CD8-positive, alpha-beta memory T cell (primary cell): ENCODE results near the gene HTR3D. TPM values are rescaled to one million over a fixed set of nuclear protein-coding genes. Genes with fewer than 3 reads are reported as not detected.

Experiments
- CTCF ChIA-PET: fragments of 350-600 bp; sonication (Branson Sonifier 250); formaldehyde crosslinking; loops from one replicate; lab custom pipeline; 2021; ENCODE audit warnings: antibody characterized with exemption; lab: Charles Lee
- POLR2A ChIA-PET: fragments of 350-600 bp; sonication (Branson Sonifier 250); formaldehyde crosslinking; loops from one replicate; lab custom pipeline; 2021; ENCODE audit warnings: antibody characterized with exemption; lab: Charles Lee
- DNase-seq, 5 donors: peaks; one replicate each; pipeline versions ENCODE4 v3.0.0 to v3.0.0-alpha.2; 2020 to 2022; ENCODE audit warnings: mixed read lengths in 1 of 5
- H3K27ac ChIP-seq: one replicate; pipeline ENCODE4 v1.7.0; 2013; ENCODE audit warnings: low read depth, mild to moderate bottlenecking, low read length, moderate library complexity
- H3K27me3 ChIP-seq: 2 replicates; pipeline ENCODE4 v1.7.0; 2013; ENCODE audit warnings: low read length, mild to moderate bottlenecking; ENCODE audit not compliant: insufficient read depth, poor library complexity, severe bottlenecking
- H3K36me3 ChIP-seq: 2 replicates; pipeline ENCODE4 v1.7.0; 2013; ENCODE audit warnings: mild to moderate bottlenecking, low read length, moderate library complexity; ENCODE audit not compliant: insufficient read depth
- H3K4me1 ChIP-seq: 2 replicates; pipeline ENCODE4 v1.7.0; 2013; ENCODE audit warnings: mild to moderate bottlenecking, low read length, moderate library complexity; ENCODE audit not compliant: insufficient read depth
- H3K4me3 ChIP-seq: 2 replicates; pipeline ENCODE4 v1.7.0; 2013; ENCODE audit warnings: mild to moderate bottlenecking, low read length
- H3K9me3 ChIP-seq: 2 replicates; pipeline ENCODE4 v1.7.0; 2013; ENCODE audit warnings: mild to moderate bottlenecking, low read length
- H3K27ac Mint-ChIP-seq, 8 donors: one replicate each; pipeline ENCODE4 v1.8.0; 2020 to 2021; ENCODE audit warnings: mixed read lengths in 8 of 8, mild to moderate bottlenecking in 6 of 8, inconsistent platforms in 3 of 8, moderate library complexity in 3 of 8
- H3K27me3 Mint-ChIP-seq, 2 donors: one replicate each; pipeline ENCODE4 v1.8.0; 2020 to 2021; ENCODE audit warnings: mixed read lengths in 2 of 2, mild to moderate bottlenecking in 1 of 2, moderate library complexity in 1 of 2
- H3K36me3 Mint-ChIP-seq, 3 donors: one replicate each; pipeline ENCODE4 v1.8.0; 2020 to 2021; ENCODE audit warnings: mixed read lengths in 3 of 3, inconsistent platforms in 1 of 3, mild to moderate bottlenecking in 1 of 3
- H3K4me1 Mint-ChIP-seq, 3 donors: one replicate each; pipeline ENCODE4 v1.8.0; 2020 to 2021; ENCODE audit warnings: mixed read lengths in 3 of 3, inconsistent platforms in 1 of 3, mild to moderate bottlenecking in 1 of 3
- H3K4me3 Mint-ChIP-seq, 7 donors: one replicate each; pipeline ENCODE4 v1.8.0; 2020 to 2021; ENCODE audit warnings: mixed read lengths in 7 of 7, mild to moderate bottlenecking in 6 of 7, moderate library complexity in 4 of 7, inconsistent platforms in 2 of 7
- H3K9me3 Mint-ChIP-seq, 5 donors: one replicate each; pipeline ENCODE4 v1.8.0; 2020 to 2022; ENCODE audit warnings: mixed read lengths in 5 of 5, mild to moderate bottlenecking in 3 of 5, moderate library complexity in 2 of 5, inconsistent platforms in 1 of 5
- polyA plus RNA-seq: library from polyadenylated mRNA; unstranded; fragments of 300-500 nt; fragmentation: Illumina TruSeq; gene quantifications from one replicate; pipeline ENCODE4 v1.2.3, GENCODE V29; 2021
- total RNA-seq, 2 experiments: library from RNA; stranded (reverse); gene quantifications; one replicate each; pipeline ENCODE4 v1.2.3, GENCODE V29; 2021

Gene HTR3D
- total and polyA plus RNA-seq, 3 experiments from 2014 or later = not detected

GRCh38 chr3:184075901-184076300 is 44.4 kb downstream of the HTR3D start:
- peaks cover 0 to 2% (median 0%) of the 10 kb centered on the region in 3 donors for H3K36me3 Mint-ChIP-seq
- H3K27me3 Mint-ChIP-seq = peaks cover 7 to 12% of the 10 kb centered on the region in 2 donors
- Histone ChIP-seq H3K4me1 (no peaks in the 10 kb centered on the region), H3K4me3 (no peak overlapping the region), H3K9me3 (no peaks in the 10 kb centered on the region), H3K27ac (no peak overlapping the region), H3K36me3 (no peaks in the 10 kb centered on the region), H3K27me3 (no peaks in the 10 kb centered on the region)
- H3K4me1 Mint-ChIP-seq = no peaks in the 10 kb centered on the region
- no peak for DNase-seq
- POLR2A ChIA-PET = no interaction called here
- H3K9me3 Mint-ChIP-seq = peaks cover 0 to 3% (median 2%) of the 10 kb centered on the region in 5 donors
- CTCF ChIA-PET = no interaction called here
- no peak overlapping the region for H3K4me3 Mint-ChIP-seq
- no peak overlapping the region for H3K27ac Mint-ChIP-seq

DNA sequence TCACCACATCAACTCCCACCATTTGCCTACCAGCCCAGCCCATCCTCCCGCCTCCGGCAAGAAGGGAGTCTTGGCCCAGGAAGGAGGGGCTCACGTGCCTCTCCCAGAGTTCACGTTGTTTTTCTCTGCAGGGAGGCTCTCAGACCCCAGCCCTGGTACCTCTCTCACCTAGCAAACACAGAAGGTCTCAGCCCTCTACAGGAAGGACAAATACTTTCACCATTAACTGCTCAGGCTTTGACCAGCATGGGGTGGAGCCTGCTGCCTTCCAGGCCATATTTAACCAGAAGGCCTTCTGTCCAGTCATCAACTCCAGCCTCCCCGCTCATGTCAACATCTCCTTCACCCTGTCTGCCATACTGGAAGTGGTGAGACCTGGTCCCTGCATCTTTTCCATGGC is 46.3 kb downstream of the HTR3D start:
- H3K36me3 ChIP-seq = no peaks in the 10 kb centered on the region
- Mint-ChIP-seq H3K27me3 (peaks cover 4 to 7% of the 10 kb centered on the region in 2 donors), H3K4me1 (no peaks in the 10 kb centered on the region), H3K27ac (no peak overlapping the region), H3K4me3 (no peak overlapping the region), H3K36me3 (no peaks in the 10 kb centered on the region), H3K9me3 (peaks cover 0 to 2% (median 0%) of the 10 kb centered on the region in 5 donors)
- no peaks in the 10 kb centered on the region for H3K4me1 ChIP-seq
- ChIA-PET CTCF (no interaction called here), POLR2A (no interaction called here)
- H3K27me3 ChIP-seq = no peaks in the 10 kb centered on the region
- no peaks in the 10 kb centered on the region for H3K9me3 ChIP-seq
- no peak overlapping the region for H3K4me3 ChIP-seq
- no peak for DNase-seq
- no peak overlapping the region for H3K27ac ChIP-seq

- POLR2A ChIA-PET = no interaction called here
These were observed 47.3 kb downstream of the HTR3D start for GRCh38 chr3:184078851-184079250.

GRCh38 chr3:184081116-184081830 is 49.7 kb downstream of the HTR3D start:
- ChIA-PET POLR2A (no interaction called here), CTCF (no interaction called here)
- Histone ChIP-seq H3K27me3 (no peaks in the 10 kb centered on the region), H3K36me3 (no peaks in the 10 kb centered on the region), H3K9me3 (no peaks in the 10 kb centered on the region), H3K4me3 (no peak overlapping the region), H3K4me1 (no peaks in the 10 kb centered on the region), H3K27ac (no peak overlapping the region)
- no peak for DNase-seq
- Mint-ChIP-seq H3K4me3 (no peak overlapping the region), H3K4me1 (peaks cover 6 to 8% (median 7%) of the 10 kb centered on the region in 3 donors), H3K36me3 (peaks cover 0 to 6% (median 3%) of the 10 kb centered on the region in 3 donors), H3K27ac (no peak overlapping the region), H3K9me3 (peaks cover 4 to 13% (median 11%) of the 10 kb centered on the region in 5 donors), H3K27me3 (peaks cover 0 to 4% of the 10 kb centered on the region in 2 donors)

More at GRCh38 chr3:184078851-184079250, 47.3 kb downstream of the HTR3D start:
- DNase-seq = no peak
- H3K27me3 Mint-ChIP-seq = peaks cover 4% of the 10 kb centered on the region in 2 donors
- peaks cover 0 to 3% (median 0%) of the 10 kb centered on the region in 5 donors for H3K9me3 Mint-ChIP-seq
- H3K27ac Mint-ChIP-seq = no peak overlapping the region
- Histone ChIP-seq H3K36me3 (no peaks in the 10 kb centered on the region), H3K4me3 (no peak overlapping the region), H3K27ac (no peak overlapping the region), H3K4me1 (no peaks in the 10 kb centered on the region), H3K27me3 (no peaks in the 10 kb centered on the region), H3K9me3 (no peaks in the 10 kb centered on the region)
- H3K36me3 Mint-ChIP-seq = no peaks in the 10 kb centered on the region
- H3K4me3 Mint-ChIP-seq = no peak overlapping the region
- CTCF ChIA-PET = no interaction called here
- no peaks in the 10 kb centered on the region for H3K4me1 Mint-ChIP-seq

DNA sequence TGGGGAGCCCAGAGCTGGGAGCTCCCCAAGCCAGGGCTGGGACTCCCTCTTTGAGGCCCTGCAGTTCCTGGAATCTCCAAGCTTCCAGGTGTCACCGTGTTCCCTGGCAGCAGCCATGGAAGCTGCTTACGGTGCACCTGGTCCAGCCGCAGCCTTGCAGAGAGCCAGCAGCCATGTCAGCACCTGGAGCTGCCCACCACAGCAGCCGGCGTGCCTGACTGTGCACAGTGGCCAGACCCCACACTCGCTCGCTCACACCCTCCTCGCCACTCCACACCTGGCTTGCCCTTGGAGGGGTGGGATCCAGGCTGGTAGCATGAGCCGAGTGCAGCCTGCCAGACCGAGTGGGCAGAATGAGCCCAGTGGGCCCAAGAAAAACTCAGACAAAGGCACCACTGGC is 50.5 kb downstream of the HTR3D start:
- Histone ChIP-seq H3K9me3 (no peaks in the 10 kb centered on the region), H3K4me1 (no peaks in the 10 kb centered on the region), H3K4me3 (no peak overlapping the region), H3K27ac (no peak overlapping the region), H3K36me3 (no peaks in the 10 kb centered on the region), H3K27me3 (no peaks in the 10 kb centered on the region)
- Mint-ChIP-seq H3K27me3 (peaks cover 0 to 1% of the 10 kb centered on the region in 2 donors), H3K36me3 (peaks cover 0 to 10% (median 3%) of the 10 kb centered on the region in 3 donors), H3K4me3 (no peak overlapping the region), H3K27ac (no peak overlapping the region), H3K4me1 (peaks cover 6 to 8% (median 7%) of the 10 kb centered on the region in 3 donors), H3K9me3 (peaks cover 4 to 14% (median 13%) of the 10 kb centered on the region in 5 donors)
- ChIA-PET POLR2A (no interaction called here), CTCF (no interaction called here)
- DNase-seq = no peak

GRCh38 chr3:184082465-184082864 is 50.9 kb downstream of the HTR3D start:
- Mint-ChIP-seq H3K27me3 (no peaks in the 10 kb centered on the region), H3K4me3 (no peak overlapping the region), H3K27ac (no peak overlapping the region), H3K4me1 (peaks cover 6 to 8% (median 7%) of the 10 kb centered on the region in 3 donors), H3K9me3 (peaks cover 4 to 16% (median 13%) of the 10 kb centered on the region in 5 donors), H3K36me3 (peaks cover 0 to 10% (median 3%) of the 10 kb centered on the region in 3 donors)
- H3K4me3 ChIP-seq = no peak overlapping the region
- ChIA-PET POLR2A (no interaction called here), CTCF (no interaction called here)
- H3K27ac ChIP-seq = no peak overlapping the region
- no peak for DNase-seq
- H3K27me3 ChIP-seq = no peaks in the 10 kb centered on the region
- no peaks in the 10 kb centered on the region for H3K36me3 ChIP-seq
- no peaks in the 10 kb centered on the region for H3K9me3 ChIP-seq
- no peaks in the 10 kb centered on the region for H3K4me1 ChIP-seq

DNA sequence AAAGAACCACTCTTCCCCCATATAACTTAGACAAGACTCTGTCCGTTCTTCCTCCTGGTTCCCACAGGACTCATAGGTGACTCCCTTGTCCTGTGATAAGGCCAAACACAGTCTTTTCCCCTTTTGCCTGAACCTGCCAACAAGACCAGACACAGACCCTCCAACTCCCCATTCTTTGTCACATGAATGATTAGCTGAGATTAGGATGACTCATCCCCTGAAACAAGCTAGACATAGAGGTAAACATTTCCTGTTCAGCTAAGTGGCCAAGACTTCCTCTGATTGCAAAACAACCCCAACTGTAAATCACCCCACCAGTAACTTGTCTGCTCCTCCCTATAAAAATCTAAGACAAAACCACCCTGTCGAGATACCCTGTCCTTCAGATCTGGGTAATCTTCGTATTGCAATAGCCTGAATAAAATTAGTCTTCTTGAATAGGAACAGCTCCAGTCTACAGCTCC is 53.9 kb downstream of the HTR3D start:
- H3K27ac ChIP-seq = no peak overlapping the region
- no peaks in the 10 kb centered on the region for H3K9me3 ChIP-seq
- Mint-ChIP-seq H3K27ac (peak overlapping the region in 2 of 8 donors; percentile 5 to 74), H3K4me1 (peaks cover 6 to 8% (median 7%) of the 10 kb centered on the region in 3 donors), H3K9me3 (peaks cover 6 to 17% (median 13%) of the 10 kb centered on the region in 5 donors), H3K4me3 (no peak overlapping the region), H3K27me3 (no peaks in the 10 kb centered on the region), H3K36me3 (peaks cover 0 to 10% (median 3%) of the 10 kb centered on the region in 3 donors)
- ChIA-PET CTCF (no interaction called here), POLR2A (no interaction called here)
- no peak for DNase-seq
- H3K36me3 ChIP-seq = no peaks in the 10 kb centered on the region
- no peaks in the 10 kb centered on the region for H3K4me1 ChIP-seq
- no peaks in the 10 kb centered on the region for H3K27me3 ChIP-seq
- no peak overlapping the region for H3K4me3 ChIP-seq
